Hematopoietic multipotent progenitor cell treated with erythropoietin and hydrocortisone succinate and interleukin-3 and kit ligand, for 17 days (in vitro differentiated cells): Measurements from ENCODE around the gene ELF2.
A peak's percentile ranks its signal among the peaks of the same experiment; 100 is the strongest.
"Not testable (repeated sequence)": the region's sequence is repeated elsewhere in the genome, so short reads cannot be mapped to it uniquely, and the experiment has no call there.

Source experiments
- DNase-seq: peaks from one replicate; pipeline ENCODE4 v3.0.0-alpha.2; 2015; ENCODE audit warnings: low spot score

ELF2 gene

DNA sequence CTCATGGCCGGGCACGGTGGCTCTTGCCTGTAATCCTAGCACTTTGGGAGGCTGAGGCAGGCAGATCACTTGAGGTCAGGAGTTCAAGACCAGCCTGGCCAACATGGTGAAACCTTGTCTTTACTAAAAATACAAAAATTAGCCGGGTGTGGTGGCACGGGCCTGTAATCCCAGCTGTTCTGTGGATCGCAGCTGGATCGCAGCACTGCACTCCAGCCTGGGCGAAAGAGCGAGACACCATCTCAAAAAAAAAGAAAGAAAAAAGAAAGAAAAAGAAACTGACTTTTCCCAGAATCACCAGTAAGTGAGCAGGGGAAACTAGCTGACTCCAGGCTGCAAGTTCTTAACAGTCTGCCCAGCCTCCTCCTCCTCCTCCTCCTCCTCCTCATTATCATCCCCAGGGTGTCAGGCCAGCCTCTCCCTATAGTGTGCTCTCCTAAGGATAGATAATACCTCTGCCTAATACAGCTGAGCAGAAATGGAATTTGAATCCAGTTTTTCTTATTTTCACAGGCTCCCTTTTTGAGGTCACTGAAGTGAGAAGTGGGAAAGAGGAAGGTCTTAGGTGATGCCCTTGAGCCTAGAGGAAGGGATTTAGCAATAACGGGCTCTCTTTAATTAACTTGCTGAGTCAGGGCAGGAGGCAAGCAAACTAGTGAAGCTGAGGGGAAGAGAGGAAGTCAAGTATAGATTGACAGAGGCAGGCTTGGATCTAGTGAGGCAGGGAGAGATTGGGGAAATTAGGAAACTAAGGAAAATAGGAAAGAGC, 11.8 kb upstream of the ELF2 start:
- DNase-seq, result peak; percentile 63

DNA sequence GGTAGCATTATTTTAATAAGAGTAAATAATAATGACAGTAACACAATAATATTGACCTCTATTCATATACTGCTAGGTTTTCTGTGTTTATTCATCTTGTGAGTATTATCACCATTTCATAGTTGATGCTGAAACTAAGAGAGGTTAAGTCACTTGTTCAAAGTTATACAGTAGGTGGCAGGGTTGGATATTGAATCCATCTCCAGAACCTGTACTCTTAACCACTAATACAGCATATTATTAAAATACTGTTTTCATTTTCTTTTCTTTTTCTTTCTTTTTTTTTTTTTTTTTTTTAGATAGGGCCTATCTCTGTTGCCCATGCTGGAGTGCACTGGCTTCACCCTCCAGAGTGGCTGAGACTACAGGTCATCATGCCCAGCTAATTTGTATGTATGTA, 7.1 kb upstream of the ELF2 start:
- DNase-seq, result peak; percentile 45

DNA sequence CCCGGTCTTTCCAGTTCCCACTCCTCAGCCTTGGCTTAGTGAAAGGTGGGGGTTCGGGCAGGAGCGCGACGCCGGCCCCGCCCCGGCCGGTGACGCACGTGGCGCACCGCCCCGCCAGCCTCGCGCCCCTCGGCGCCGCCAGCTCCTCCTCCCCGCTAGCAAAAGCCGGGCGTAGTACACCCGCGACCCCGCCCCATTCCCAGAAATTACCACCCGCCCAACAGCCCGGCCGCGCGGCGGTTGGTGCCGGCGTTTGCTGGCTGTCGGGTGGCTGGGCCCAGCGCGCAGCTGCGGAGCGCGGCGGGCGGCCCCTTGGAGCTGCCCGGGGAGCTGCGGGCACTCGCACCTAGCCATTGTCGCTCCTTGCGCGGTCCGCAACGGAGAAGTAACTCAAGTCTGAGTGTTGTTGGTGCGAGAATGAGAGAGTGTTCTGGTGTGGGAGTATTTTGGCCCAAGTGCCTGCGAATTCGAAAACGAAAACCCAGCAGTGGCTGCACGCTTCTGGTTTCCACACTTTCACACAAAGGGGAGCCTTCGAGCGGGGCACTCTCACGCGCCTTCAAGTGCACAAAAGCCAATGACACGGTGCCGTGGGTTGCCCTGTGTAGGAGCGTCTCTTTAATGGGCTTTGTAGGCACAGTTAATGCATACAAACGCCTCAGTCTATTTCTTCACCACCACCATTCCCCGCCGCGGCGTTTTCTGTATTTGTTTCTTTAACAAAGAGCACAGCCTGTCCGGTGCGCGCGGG, 1.0 kb upstream of the ELF2 start:
- DNase-seq, result peak; percentile 85

DNA sequence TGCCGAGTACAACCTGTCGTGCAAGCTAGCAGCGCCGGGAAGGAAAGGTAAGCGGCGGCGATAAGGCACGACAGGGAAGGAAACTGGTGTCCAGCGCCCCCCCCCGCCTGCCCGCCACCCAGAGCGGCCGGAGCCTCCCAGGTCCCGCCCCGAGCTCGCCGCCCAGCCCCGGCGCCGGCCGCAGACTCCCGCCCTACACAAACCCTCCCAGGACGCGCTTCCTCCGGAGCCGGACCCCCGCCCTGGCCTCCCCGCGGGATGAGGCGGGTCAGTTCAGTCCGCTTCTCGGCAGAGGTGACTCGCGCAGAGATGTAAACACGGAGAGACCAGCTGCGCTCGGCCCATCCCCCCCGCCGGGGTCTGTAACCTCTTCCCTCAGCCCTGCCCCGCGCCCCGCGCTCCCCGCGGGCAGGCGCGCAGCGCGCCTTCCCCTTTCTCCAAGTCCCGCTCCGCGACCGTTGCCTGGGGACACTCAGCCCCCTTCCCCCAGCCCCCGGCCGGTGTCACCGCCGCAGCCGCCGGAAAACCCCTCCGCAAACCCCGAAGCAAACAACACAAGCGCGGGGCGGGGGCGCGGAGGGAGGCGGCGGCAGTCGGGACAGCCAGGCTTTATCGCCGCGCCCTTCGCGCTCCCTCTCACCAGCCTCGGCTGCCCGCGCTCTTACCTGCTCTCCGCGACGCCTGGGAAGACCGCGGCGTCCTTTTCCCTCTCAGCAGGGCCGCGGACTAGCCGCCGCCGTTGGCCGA, 543 bp downstream of the ELF2 start:
- peak; percentile 69 for DNase-seq

DNA sequence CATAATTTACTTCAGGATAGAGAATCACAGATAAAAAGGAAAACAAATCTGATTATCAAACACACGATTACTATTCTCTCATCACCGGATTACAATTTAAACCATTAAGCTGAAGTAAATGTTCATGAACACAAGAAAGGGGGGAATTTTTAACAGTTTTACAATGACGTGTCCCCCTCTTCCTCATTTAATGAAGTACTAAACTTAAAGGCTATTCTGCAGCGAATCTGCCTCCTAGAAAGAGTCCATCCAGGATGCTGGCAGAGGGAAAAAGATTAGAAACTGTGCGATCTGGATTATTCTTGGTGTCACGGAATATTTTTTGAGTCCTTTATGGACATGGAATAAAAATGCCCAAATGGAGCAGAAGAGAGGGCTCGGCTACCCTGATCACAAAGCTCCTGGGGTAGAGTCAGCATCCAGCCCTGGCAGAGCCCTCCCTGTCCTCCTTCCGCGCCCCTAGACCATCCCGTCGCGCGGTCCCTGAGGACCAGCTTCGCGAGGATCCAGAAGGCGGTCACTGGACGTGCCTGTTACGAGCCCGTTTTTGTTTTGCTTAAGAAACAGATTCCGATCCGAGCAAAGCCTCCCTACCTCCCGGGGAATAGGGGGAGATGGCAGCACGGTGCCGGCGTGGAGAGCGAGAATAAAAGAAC, 1.2 kb downstream of the ELF2 start:
- DNase-seq, result no peak

DNA sequence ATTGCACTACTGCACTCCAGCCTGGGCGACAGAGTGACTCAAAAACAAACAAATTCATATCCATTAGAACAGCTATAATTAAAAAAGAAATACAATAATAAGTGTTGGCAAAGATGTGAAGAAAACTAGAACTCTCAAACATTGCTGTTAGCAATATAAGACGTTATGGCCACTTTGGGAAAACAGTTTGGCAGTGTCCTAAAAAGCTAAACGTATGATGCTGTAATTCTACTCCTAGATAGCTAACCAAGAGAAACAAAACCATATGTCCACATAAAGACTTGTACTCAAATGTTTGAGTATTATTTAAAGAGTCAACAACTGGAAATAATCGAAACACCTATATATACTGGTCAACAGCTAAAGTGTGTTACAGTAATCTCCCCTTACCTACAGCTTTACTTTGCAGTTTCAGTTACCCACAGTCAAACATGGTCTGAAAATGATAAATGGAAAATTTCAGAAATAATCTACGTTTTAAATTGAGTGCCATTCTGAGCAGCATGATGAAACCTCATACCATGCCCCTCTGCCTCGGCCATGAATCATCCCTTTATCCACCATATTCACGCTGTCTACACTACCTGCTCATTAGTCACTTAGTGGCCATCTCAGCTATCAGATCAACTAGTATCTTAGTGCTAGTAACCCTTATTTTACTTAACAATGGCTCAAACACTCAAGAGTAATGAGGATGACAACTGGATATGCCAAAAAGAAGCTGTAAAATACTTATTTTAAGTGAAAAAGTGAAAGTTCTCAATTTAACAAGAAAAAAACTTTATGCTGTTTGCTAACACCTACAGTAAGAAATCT, 4.9 kb downstream of the ELF2 start:
- no peak for DNase-seq

DNA sequence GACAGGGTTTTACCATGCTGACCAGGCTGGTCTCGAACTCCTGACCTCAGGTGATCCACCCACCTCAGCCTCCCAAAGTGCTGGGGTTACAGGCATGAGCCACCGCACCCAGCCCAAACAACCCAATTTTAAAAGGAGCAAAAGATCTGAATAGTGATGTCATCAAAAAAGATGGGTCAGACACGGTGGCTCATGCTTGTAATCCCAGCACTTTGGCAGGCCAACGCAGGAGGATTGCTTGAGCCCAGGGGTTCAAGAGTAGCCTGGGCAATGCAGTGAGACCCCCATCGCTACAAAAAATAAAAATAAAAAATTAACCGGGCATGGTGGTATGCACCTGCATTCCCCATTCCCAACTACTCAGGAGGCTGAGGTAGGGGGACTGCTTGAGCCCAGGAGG, 6.1 kb downstream of the ELF2 start:
- no peak for DNase-seq

DNA sequence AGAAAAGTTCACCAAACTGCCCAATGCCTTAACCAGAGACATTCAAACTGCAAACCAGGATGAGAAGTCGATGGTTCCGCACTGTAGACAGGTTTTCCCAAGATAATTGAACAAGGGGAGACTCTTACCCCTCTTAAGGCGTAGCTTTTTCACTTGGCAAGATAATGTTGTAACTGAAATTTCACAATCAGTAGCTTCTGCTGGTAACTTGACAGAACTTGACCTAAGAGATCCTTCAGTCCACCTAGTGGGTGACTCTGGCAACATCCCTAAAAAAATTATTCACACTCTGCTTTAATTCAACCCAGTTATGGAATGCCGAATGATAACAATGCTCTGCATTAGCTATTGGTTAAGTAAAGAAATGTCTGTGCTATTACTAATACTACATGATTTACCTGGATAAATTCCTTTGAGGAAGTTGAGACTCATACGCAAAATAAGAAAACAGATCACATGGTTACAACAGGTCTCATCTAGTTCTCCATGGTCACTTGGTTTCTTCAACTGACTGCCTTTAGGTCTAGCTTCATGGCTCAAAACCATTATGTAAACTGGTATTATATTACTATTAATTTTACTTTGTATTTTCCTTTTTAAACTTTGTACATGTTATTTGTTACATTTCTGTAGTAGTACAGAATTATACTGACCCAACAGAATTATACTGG, 9.1 kb downstream of the ELF2 start:
- peak; percentile 46 for DNase-seq

DNA sequence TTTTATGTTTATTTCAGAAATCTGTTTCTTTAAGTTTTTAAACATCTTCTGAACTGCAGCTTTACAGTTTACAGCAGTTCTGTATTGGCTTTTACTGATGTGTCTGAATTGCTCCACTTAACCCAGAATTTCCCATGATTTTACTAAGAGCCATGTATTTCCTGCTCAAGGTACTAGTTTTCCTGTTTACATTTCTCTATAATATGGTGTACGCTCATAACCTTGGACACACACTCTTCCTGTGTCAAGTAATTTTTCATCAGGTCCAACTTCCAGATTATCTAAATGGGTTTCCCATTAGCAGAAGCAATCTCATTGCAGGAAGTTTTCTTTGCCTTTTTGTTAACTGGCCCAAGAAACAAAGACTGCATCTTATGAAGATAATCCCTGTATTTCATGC, 12.3 kb downstream of the ELF2 start:
- no peak for DNase-seq

DNA sequence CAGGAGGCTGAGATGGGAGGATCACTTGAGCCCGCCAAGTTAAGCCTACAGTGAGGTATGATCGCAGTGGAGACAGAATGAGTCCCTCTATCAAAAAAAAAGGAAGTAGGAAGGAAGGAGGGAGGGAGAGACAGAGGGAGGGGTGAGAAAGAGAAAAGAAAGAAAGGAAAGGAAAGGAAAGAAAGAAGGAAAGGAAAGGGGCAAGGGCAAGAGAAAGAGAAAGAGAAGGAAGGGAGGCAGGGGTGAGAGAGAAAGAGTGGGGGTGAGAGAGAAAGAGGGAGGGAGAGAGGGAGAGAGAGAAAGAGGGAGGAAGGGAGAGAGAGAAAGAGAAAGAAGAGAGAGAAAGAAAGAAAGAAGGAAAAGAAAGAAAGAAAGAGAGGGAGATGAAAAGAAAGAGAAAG, 13.2 kb downstream of the ELF2 start:
- DNase-seq, result no peak

DNA sequence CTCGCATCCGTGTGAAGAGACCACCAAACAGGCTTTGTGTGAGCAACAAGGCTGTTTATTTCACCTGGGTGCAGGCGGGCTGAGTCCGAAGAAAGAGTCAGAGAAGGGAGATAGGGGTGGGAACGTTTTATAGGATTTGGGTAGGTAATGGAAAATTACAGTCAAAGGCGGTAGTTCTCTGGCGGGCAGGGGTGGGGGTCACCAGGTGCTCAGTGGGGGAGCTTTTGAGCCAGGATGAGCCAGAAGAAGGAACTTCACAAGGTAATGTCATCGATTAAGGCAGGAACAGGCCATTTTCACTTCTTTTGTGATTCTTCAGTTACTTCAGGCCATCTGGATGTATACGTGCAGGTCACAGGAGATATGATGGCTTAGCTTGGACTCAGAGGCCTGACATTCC, 19.0 kb downstream of the ELF2 start:
- DNase-seq, result not testable (repeated sequence)

DNA sequence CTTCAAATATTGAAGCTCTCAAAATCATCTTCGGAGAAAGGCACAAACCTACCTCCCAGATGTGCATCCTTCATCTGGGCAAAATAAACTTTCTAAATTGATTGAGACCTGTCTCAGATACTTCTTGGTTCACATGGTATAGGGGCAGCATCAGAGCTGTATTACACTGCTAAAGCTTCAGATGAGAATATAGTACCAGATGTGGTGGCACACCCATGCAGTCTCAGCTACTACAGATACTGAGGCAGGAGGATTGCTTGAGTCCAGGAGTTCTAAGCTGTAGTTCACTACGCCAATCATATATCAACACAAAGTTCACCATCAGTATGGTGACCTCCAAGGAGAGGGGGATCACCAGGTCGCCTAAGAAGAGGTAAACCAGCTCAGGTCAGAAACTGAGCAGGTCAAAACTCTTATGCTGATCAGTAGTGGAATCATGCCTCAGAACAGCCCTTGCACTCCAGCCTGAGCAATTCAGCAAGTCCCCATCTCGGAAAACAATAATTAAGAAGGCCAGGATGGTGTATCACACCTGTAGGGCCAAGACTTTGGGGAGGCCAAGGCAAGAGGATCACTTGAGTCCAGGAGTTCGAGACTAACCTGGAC, 22.0 kb downstream of the ELF2 start:
- DNase-seq, result no peak

DNA sequence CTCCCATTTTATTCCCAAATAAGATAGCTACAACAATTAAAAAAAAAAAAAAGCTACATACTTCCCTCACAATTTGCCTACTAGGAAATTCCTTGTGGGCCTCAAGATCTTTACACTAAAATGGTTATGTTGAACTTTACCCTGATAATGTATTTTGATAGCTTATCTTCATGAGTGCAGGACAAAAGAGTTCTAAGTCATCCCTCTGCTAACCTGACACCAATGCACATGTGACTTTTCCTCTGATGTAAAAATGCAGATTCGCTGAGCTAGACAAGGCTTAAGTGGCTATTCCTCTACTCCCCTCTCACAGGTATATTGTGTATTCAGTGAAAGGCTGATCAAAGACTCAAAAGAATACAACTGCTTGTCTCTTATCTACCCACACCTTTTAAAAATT, 22.5 kb downstream of the ELF2 start:
- DNase-seq, result no peak

DNA sequence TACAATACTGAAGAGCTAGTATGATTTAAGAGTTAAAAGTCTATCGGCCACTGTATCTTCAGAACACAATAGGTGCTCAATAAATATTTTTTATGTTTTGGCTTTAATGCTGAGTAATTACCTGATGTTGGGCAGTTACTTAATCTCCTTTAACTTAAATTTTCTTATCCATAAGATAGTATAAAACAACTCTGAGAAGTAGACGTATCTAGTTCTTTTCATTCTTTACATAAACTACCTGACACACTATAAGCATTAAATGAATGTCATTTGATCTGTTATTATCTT, 22.9 kb downstream of the ELF2 start:
- no peak for DNase-seq

DNA sequence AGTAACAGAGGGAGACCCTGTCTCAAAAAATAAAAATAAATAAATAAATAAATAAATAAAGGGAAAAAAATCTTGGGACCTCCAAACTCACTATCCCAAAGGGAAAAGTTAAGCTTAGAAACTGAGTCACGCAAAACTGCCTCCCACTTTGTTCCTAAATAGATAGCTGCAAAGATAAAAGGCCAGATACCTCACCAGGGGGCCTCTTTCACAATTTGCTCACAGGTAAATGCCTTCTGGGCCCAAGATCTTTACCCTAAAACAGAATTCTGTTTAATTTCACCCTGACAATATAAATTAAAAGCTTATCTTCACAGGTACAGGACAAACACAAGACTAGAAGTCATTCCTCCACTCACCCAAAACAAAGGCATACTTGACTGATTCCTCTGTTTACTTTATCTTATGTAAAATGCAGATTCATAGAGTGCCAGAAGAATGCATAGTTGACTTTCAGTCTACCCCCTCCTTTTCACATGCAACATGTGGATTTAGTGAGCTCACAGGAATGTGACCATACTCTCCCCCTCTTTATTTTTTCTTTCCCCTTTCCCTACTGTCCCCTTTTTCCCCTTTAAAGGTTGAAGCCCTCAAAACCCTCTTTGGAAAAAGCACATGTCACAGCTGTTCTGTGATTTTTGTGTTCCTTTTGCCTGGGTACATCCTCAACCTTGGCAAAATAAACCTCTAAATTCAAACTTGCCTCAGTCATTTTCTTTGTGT, 23.4 kb downstream of the ELF2 start:
- DNase-seq, result no peak

DNA sequence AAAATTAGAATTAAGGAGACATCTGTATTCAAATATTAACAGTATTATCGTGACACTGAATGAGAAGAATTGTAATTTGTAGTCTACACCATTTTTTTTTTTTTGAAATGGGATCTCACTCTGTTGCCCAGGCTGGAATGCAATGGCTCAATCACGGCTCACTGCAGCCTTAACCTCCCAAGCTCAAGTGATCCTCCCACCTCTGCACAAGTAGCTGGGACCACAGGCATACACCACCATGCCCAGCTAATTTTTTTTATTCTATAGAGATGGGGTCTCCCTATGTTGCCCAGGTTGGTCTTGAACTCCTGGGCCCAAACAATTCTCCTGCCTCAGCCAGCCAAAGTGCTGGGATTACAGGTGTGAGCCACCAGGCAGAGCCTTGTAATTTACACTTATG, 24.8 kb downstream of the ELF2 start:
- no peak for DNase-seq

DNA sequence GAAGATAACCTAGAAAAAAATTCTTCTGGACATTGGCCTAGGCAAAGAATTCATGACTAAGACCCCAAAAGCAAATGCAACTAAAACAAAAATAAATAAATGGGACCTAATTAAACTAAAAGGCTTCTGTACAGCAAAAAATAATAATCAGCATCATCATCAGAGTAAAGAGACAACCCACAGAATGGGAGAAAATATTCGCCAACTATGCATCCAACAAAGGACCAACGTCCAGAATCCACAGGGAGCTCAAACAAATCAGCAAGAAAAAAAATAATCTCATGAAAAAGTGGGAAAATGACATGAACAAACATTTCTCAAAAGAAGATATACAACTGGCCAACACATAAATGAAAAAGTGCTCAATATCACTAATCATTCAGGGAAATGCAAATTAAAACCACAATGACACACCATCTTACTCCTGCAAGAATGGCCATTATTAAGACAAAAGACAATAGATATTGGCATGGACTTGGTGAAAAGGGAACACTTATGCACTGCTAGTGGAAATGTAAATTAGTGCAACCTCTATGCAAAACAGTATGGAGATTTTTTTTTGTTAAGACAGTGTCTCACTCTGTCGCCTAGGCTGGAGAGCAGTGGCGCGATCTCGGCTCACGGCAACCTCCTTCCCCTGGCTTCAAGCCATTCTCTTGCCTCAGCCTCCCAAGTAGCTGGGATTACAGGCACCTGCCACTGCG, 29.9 kb downstream of the ELF2 start:
- no peak for DNase-seq

DNA sequence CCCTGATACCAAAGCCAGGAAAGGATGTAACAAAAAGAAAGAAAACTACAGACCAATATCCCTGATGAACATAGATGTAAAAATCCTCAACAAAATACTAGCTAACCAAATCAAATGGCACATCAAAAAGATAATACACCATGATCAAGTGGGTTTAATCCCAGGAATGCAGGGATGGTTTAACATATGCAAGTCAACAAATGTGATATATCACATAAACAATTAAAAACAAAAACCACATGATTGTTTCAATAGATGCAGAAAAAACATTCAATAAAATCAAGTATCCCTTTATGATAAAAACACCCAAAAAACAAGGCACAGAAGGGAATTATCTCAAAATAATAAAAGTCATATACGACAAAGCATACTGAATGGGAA, 31.5 kb downstream of the ELF2 start:
- DNase-seq, result no peak

DNA sequence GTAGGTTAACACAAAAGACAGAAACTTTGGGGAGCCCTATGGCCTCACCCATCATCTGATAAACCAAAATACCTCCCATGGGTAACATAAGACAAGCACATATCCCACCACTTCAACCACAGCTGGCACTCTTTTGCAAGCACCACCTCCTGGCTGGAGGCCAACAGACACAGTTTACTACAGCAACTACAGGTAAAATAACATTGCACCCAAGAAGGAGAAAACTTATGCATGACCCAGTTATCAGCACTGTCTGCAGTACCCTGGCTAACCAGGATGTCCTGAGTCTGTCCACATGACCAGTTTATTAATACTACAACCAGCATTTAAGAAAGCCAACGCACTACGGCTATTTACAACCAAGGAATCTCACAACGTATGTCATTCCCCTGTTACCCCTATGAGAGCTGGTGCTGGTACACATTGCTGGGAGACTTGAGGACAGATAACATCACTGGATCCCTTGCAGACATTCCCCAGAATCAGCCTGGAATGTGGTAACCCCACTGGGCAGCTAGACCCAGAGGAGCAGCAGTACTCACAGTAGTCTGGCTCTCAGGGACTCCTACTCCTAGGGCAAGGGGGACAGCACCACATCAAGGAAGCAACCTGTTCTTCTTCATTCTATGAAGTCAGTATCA, 32.0 kb downstream of the ELF2 start:
- no peak for DNase-seq
